Measurements from ENCODE around the gene STMND1.

DNA sequence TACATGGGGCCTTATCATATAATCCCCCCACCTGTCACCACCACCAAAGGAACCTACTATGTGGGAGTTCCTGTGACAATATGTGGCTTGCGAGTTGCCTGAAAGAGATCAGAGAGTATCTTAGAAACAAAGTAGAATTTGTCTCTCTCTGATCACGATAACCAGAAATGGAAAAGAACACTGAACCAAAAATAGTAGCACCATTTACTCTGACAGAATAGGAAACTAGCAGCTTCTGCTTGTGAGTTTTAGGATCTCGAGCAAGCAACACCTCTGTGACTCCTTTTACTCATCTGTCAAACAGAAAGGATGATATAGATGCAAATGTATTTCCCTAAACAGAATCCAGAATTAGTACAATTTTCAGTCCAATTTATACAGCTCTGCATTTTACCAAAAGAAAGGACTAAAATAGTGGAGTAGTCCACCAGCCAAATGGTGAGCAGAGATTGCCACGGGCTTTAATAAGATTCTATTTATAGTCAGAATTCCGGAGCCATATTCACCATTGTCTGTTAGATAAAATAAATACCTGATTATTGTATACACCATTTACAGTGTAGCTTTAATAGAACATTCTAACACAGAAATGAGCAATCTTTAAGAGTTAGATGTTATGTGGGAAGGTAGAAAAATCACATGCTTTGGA lies 19.9 kb upstream of the STMND1 start:
- TF ChIP-seq, protein P1, sequence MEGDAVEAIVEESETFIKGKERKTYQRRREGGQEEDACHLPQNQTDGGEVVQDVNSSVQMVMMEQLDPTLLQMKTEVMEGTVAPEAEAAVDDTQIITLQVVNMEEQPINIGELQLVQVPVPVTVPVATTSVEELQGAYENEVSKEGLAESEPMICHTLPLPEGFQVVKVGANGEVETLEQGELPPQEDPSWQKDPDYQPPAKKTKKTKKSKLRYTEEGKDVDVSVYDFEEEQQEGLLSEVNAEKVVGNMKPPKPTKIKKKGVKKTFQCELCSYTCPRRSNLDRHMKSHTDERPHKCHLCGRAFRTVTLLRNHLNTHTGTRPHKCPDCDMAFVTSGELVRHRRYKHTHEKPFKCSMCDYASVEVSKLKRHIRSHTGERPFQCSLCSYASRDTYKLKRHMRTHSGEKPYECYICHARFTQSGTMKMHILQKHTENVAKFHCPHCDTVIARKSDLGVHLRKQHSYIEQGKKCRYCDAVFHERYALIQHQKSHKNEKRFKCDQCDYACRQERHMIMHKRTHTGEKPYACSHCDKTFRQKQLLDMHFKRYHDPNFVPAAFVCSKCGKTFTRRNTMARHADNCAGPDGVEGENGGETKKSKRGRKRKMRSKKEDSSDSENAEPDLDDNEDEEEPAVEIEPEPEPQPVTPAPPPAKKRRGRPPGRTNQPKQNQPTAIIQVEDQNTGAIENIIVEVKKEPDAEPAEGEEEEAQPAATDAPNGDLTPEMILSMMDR (IDR thresholded peaks at IDR 0.05) = no peak
- no peak for TF ChIP-seq POLR2A (IDR thresholded peaks at IDR 0.05)
